Stomach (tissue), 4 donors: Measurements from ENCODE around the gene HYCC1.

Experiments
- CTCF ChIP-seq, 7 experiments: fragments of 450-650 bp in 4 of 7; fragments of 200-600 bp in 3 of 7; sonication (generic) in 3 of 7; IDR thresholded peaks; one replicate each; pipeline ENCODE4 v1.5.1; 2016 to 2019; ENCODE audit warnings: antibody characterized with exemption in 7 of 7, control low read depth in 2 of 7, mild to moderate bottlenecking in 1 of 7
- POLR2A ChIP-seq, 4 donors: fragments of 450-650 bp; IDR thresholded peaks; one replicate each; pipeline ENCODE4 v1.6.1; 2016; ENCODE audit warnings: antibody characterized with exemption in 4 of 4, control low read depth in 2 of 4, mild to moderate bottlenecking in 1 of 4, moderate library complexity in 1 of 4

DNA sequence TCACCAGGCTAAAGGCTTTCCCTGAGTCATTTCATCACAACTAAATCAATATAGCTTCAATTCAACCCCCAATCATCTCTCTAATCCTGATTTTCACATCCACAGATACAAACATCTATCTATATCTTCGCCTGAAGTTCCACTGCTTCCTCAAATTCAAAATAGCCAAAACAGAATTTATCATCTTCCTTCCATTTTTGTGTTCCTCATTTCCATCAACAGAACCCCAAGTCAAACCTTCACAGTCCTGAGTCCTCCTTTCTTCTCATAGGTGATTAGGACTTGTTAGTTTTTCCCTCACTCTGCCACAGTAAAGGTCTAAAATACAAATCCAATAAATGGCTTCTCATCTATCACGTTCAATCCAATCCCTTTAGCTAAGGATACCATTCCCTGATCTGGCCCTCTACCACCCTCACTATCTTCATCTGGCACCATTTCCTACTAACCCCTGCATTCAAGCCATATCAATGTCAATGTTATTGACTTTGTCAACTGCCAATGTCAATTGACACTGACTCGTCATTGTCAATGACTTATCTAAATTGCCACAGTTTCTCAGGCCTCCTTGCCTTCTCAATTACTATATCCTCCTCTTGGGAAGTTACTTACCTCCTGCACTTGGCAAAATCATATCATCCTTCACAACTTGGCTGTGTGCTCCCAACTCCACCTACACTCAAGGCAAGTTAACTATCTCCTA, 2.6 kb downstream of the HYCC1 start:
- TF ChIP-seq CTCF (IDR thresholded peaks at IDR 0.05) (no peak), POLR2A (IDR thresholded peaks at IDR 0.05) (no peak)
